Activated CD8-positive, alpha-beta memory T cell treated with anti-CD3 and anti-CD28 coated beads, Interleukin-2, amount 50 U/mL, for 4 hours (primary cell): Measurements from ENCODE around the gene PRSS12.
"Not testable (repeated sequence)": the region's sequence is repeated elsewhere in the genome, so short reads cannot be mapped to it uniquely, and the experiment has no call there.

Experiments
- DNase-seq: peaks from one replicate; pipeline ENCODE4 v3.0.0-alpha.2; 2020

Gene PRSS12

GRCh38 chr4:118322831-118323502 lies 29.8 kb downstream of the PRSS12 start:
- DNase-seq = no peak

GRCh38 chr4:118318931-118319330 lies 33.9 kb downstream of the PRSS12 start:
- DNase-seq = no peak

- no peak for DNase-seq
These were observed 35.1 kb downstream of the PRSS12 start for GRCh38 chr4:118317691-118318090.

- DNase-seq = no peak
These were observed 38.6 kb downstream of the PRSS12 start for GRCh38 chr4:118314221-118314620.

- no peak for DNase-seq
These were observed 39.7 kb downstream of the PRSS12 start for GRCh38 chr4:118313098-118313497.

GRCh38 chr4:118308306-118309030 lies 44.3 kb downstream of the PRSS12 start:
- no peak for DNase-seq

- no peak for DNase-seq
These were observed 45.2 kb downstream of the PRSS12 start for GRCh38 chr4:118307643-118308042.

- not testable (repeated sequence) for DNase-seq
These were observed 53.2 kb downstream of the PRSS12 start for GRCh38 chr4:118299619-118300018.

- no peak for DNase-seq
These were observed 56.1 kb downstream of the PRSS12 start for GRCh38 chr4:118296729-118297128.

- DNase-seq = no peak
These were observed 61.9 kb downstream of the PRSS12 start for GRCh38 chr4:118290951-118291350.

- DNase-seq = no peak
These were observed 63.0 kb downstream of the PRSS12 start for GRCh38 chr4:118289794-118290193.

GRCh38 chr4:118287711-118288451 lies 64.9 kb downstream of the PRSS12 start:
- DNase-seq = no peak

- DNase-seq = no peak
These were observed 66.1 kb downstream of the PRSS12 start for GRCh38 chr4:118286685-118287084.

- DNase-seq = no peak
These were observed 66.9 kb downstream of the PRSS12 start for GRCh38 chr4:118285931-118286330.

GRCh38 chr4:118284169-118284568 lies 68.6 kb downstream of the PRSS12 start:
- no peak for DNase-seq

- DNase-seq = no peak
These were observed 70.1 kb downstream of the PRSS12 start for GRCh38 chr4:118282692-118283091.

- no peak for DNase-seq
These were observed 71.0 kb downstream of the PRSS12 start for GRCh38 chr4:118281611-118282442.

GRCh38 chr4:118280501-118281218 lies 72.1 kb downstream of the PRSS12 start:
- DNase-seq = peak; percentile 28

- DNase-seq = no peak
These were observed 72.8 kb downstream of the PRSS12 start for GRCh38 chr4:118279920-118280432.

GRCh38 chr4:118279328-118279727 lies 73.5 kb downstream of the PRSS12 start:
- DNase-seq = no peak

GRCh38 chr4:118278473-118279274 lies 74.1 kb downstream of the PRSS12 start:
- DNase-seq = peak; percentile 98
